HepG2 (cell line): Measurements from ENCODE around the gene ERCC6L2. TPM values are rescaled to one million over a fixed set of nuclear protein-coding genes. Genes with fewer than 3 reads are reported as not detected.

Source experiments
- polyA plus RNA-seq, 8 experiments: library from polyadenylated mRNA; depleted of rRNA in 3 of 8; stranded (reverse) in 7 of 8; unstranded in 1 of 8; fragments of >200 nt; fragmentation: Illumina TruSeq in 4 of 8; extraction: Trizol in 4 of 8; gene quantifications; 2 replicates each; pipeline versions ENCODE4 v1.2.1 to v1.2.3, GENCODE V29; 2011 to 2016; ENCODE audit warnings: low read depth in 4 of 8, missing spikeins in 1 of 8, mixed read lengths in 1 of 8; ENCODE audit not compliant: insufficient read depth in 1 of 8
- small RNA-seq, 3 experiments: library from RNA; depleted of rRNA; stranded (forward); fragments of <200 nt; gene quantifications; one replicate each; pipeline ENCODE3, GENCODE V24; 2012; ENCODE audit warnings: low read depth in 2 of 3, low replicate concordance in 1 of 3; ENCODE audit not compliant: insufficient read length in 3 of 3, insufficient read depth in 2 of 3
- total RNA-seq, 5 experiments: library from RNA; depleted of rRNA; stranded (reverse); fragments of >200 nt; fragmentation: Illumina TruSeq; extraction: Trizol; gene quantifications; 2 replicates each; pipeline ENCODE4 v1.2.3, GENCODE V29; 2016; ENCODE audit warnings: low read depth in 1 of 5

Gene ERCC6L2
- total and polyA plus RNA-seq, 2 of the 13 experiments (the other 11 are each of a cell fraction or from before 2014, with no cell fraction given) = 13.4 to 45.9 TPM

Small RNAs within 50 kb of the gene (small RNA-seq; reads per million reads assigned to genes)
- 0 reads per million in 3 experiments for gene RNA5SP289
- gene RNU2-46P = 0 to 0.10 (median 0) reads per million in 3 experiments
